Lung (tissue), 12 donors: Measurements from ENCODE around the gene PLIN5. TPM values are rescaled to one million over a fixed set of nuclear protein-coding genes. Genes with fewer than 3 reads are reported as not detected.

ENCODE experiments used
- ATAC-seq: fragments of 200-7000 bp; cut with Tn5 transposase; one replicate; pipeline ENCODE4 v1.9.1; 2020; ENCODE audit warnings: moderate number of reproducible peaks; ENCODE audit not compliant: insufficient read depth, low FRiP score
- DNase-seq, 3 donors: peaks; one replicate each; pipeline ENCODE4 v3.0.0-alpha.2; 2013 to 2017
- H3K27ac ChIP-seq, 2 donors: one replicate each; pipeline ENCODE4 v1.5.1; 2013; ENCODE audit warnings: mild to moderate bottlenecking in 2 of 2, moderate library complexity in 2 of 2, control low read depth in 1 of 2, inconsistent platforms in 1 of 2, low read depth in 1 of 2, low read length in 1 of 2
- H3K27me3 ChIP-seq, 3 donors: one replicate each; pipeline ENCODE4 v1.5.1; 2013; ENCODE audit warnings: low read length in 2 of 3; ENCODE audit not compliant: control insufficient read depth in 3 of 3, insufficient read depth in 3 of 3
- H3K36me3 ChIP-seq, 4 donors: one replicate each; pipeline ENCODE4 v1.5.1; 2013; ENCODE audit warnings: low read length in 4 of 4, mild to moderate bottlenecking in 1 of 4, moderate library complexity in 1 of 4; ENCODE audit not compliant: control insufficient read depth in 4 of 4, insufficient read depth in 4 of 4
- H3K4me1 ChIP-seq, 5 donors: one replicate each; pipeline ENCODE4 v1.5.1; 2013; ENCODE audit warnings: low read length in 5 of 5, mild to moderate bottlenecking in 2 of 5, moderate library complexity in 1 of 5; ENCODE audit not compliant: control insufficient read depth in 5 of 5, insufficient read depth in 5 of 5
- H3K4me3 ChIP-seq: one replicate; pipeline ENCODE4 v1.5.1; 2013; ENCODE audit warnings: mild to moderate bottlenecking, control low read depth, moderate library complexity
- H3K9ac ChIP-seq, 2 donors: one replicate each; pipeline ENCODE4 v1.5.1; 2013; ENCODE audit warnings: low read length in 2 of 2, control low read depth in 1 of 2; ENCODE audit not compliant: insufficient read depth in 1 of 2
- H3K9me3 ChIP-seq, 4 donors: one replicate each; pipeline ENCODE4 v1.5.1; 2013; ENCODE audit warnings: low read length in 3 of 4, mild to moderate bottlenecking in 1 of 4, moderate library complexity in 1 of 4; ENCODE audit not compliant: control insufficient read depth in 4 of 4, insufficient read depth in 3 of 4
- WGBS, 2 donors: extraction: QIAGEN DNeasy Blood & Tissue Kit; methylation state at CpG; one replicate each; pipeline ENCODE4 v1.1.7; 2013; 5-methylcytosine and 5-hydroxymethylcytosine counted together
- polyA plus RNA-seq, 2 donors: library from polyadenylated mRNA; stranded (reverse); fragments of 200-250 nt; gene quantifications; one replicate each; pipeline ENCODE4 v1.2.1, GENCODE V29; 2013
- total RNA-seq, 2 donors: library from RNA; depleted of rRNA in 1 of 2; stranded (reverse); fragments of >200 nt in 1 of 2; gene quantifications; one replicate each; pipeline ENCODE4 v1.2.1, GENCODE V29; 2014 to 2021
- TF ChIP-seq, protein P1 (sequence below): IDR thresholded peaks from 2 replicates; pipeline ENCODE4 v1.5.1; 2012; ENCODE audit warnings: mild to moderate bottlenecking; ENCODE audit errors: control extremely low read depth, extremely low read depth
- donor health status: control.
- donor health status: control.
- donor health status: Bipolar disorder and iron deficiency.
- donor health status: healthy.
- donor health status: DM: yes; HTN: yes; CAD: no.

The PLIN5 gene
- total and polyA plus RNA-seq, 4 donors = 7.5 to 37.3 (median 24.5) TPM

DNA sequence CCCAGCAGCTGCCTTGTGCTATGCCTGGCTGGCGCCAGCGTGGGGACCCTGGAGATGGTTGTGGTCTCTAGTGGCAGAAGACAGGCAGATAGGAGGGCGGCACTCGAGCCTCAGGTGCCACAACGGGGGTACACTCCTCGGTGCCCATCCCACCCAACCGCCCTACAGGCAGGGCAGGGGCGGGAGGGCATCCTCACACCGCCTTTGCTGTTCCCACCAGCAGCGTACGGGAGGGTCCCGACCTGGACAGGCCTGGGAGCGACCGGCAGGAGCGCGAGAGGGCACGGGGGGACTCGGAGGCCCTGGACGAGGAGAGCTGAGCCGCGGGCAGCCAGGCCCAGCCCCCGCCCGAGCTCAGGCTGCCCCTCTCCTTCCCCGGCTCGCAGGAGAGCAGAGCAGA is 33.3 kb downstream of the PLIN5 start:
- DNase-seq (no peak), ATAC-seq (no peak)
- Histone ChIP-seq H3K9me3 (no peaks in the 10 kb centered on the region), H3K36me3 (peaks cover 0 to 72% (median 7%) of the 10 kb centered on the region in 4 donors), H3K4me3 (no peak overlapping the region), H3K9ac (no peak overlapping the region), H3K27ac (no peak overlapping the region), H3K4me1 (no peaks in the 10 kb centered on the region), H3K27me3 (no peaks in the 10 kb centered on the region)
- TF ChIP-seq, protein P1, sequence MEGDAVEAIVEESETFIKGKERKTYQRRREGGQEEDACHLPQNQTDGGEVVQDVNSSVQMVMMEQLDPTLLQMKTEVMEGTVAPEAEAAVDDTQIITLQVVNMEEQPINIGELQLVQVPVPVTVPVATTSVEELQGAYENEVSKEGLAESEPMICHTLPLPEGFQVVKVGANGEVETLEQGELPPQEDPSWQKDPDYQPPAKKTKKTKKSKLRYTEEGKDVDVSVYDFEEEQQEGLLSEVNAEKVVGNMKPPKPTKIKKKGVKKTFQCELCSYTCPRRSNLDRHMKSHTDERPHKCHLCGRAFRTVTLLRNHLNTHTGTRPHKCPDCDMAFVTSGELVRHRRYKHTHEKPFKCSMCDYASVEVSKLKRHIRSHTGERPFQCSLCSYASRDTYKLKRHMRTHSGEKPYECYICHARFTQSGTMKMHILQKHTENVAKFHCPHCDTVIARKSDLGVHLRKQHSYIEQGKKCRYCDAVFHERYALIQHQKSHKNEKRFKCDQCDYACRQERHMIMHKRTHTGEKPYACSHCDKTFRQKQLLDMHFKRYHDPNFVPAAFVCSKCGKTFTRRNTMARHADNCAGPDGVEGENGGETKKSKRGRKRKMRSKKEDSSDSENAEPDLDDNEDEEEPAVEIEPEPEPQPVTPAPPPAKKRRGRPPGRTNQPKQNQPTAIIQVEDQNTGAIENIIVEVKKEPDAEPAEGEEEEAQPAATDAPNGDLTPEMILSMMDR = no peak
- WGBS, 2 donors = 92 to 95% methylated on average over 25 of the region's 25 CpGs

DNA sequence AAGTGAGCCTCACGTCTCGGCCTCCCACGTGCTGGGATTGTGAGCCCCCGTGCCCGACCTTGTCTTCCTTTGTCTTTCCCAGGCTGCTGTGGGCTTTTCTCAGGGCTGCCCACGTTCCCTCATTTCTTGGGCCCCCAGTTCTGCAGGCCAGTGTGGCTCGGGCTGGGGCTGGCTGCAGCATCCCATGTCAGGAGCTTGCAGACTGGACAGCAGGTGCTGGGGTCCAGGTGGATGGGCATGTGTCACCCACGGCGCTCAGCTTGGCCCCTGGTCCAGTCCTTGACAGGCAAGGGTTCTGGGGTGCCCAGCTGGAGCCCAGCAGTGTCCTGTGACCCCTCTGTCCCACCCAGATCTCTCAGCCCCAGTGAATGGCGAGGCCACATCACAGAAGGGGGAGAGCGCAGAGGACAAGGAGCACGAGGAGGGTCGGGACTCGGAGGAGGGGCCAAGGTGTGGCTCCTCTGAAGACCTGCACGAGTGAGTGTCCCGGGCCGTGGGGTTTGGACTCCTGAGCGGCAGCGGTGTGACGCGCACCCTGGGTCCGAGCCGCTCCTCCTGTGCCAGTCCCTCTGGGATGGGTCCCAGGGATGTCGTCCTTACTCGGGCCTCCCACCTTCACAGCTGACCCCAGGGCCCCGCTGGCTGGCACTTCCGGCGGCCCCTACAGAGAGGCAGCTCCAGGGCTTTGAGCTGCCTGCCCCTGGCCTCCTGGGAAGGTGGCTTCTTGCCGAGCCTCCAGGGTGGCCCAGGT is 34.0 kb downstream of the PLIN5 start:
- 93 to 95% methylated on average over 29 of the region's 29 CpGs for WGBS, 2 donors
- H3K27ac ChIP-seq = no peak overlapping the region
- peaks cover 0 to 79% (median 6%) of the 10 kb centered on the region in 4 donors for H3K36me3 ChIP-seq
- TF ChIP-seq, protein P1 = no peak
- no peak overlapping the region for H3K9ac ChIP-seq
- no peak overlapping the region for H3K4me3 ChIP-seq
- no peaks in the 10 kb centered on the region for H3K9me3 ChIP-seq
- H3K4me1 ChIP-seq = no peaks in the 10 kb centered on the region
- DNase-seq (no peak), ATAC-seq (no peak)
- no peaks in the 10 kb centered on the region for H3K27me3 ChIP-seq

DNA sequence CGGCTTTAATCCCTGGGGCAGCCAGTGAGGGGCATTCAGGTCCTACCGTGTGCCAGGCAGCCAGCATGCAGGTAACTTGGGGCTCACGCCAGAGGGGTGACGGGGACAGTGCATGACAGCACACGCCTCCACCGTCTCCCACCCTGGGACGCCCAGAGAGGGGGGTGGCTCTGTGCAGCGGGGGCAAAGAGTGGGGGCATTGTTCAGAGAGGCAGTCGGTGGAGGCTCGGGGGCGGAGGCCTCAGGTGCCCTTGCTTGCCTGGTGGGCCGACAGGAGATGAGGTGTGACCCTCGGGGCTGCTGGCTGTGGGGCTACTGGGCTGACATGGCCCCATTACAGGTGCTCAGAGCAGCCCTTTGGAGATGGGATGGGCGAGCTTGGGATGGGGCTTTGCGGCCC is 35.2 kb downstream of the PLIN5 start:
- whole genome bisulfite sequencing, 2 donors = 91 to 96% methylated on average over 15 of the region's 15 CpGs
- H3K27me3 ChIP-seq = no peaks in the 10 kb centered on the region

More for the DNA sequence above, 35.2 kb downstream of the PLIN5 start:
- DNase-seq (no peak), ATAC-seq (no peak)
- Histone ChIP-seq H3K9ac (no peak overlapping the region), H3K36me3 (peaks cover 0 to 84% (median 8%) of the 10 kb centered on the region in 4 donors), H3K4me3 (no peak overlapping the region), H3K27ac (no peak overlapping the region), H3K4me1 (no peaks in the 10 kb centered on the region), H3K9me3 (no peaks in the 10 kb centered on the region)
- TF ChIP-seq, protein P1 = no peak
